Type B pancreatic cell (in vitro differentiated cells): Measurements from ENCODE around the gene BEST4. TPM values are rescaled to one million over a fixed set of nuclear protein-coding genes. Genes with fewer than 3 reads are reported as not detected.

Experiments
- DNase-seq: peaks from one replicate; pipeline ENCODE4 v3.0.0; 2021; ENCODE audit warnings: mixed read lengths; ENCODE audit not compliant: unreplicated experiment; ENCODE audit errors: extremely low spot score
- H3K27ac Mint-ChIP-seq: 2 replicates; pipeline ENCODE4 v1.8.0; 2021; ENCODE audit warnings: mild to moderate bottlenecking, mixed read lengths
- H3K27me3 Mint-ChIP-seq: 2 replicates; pipeline ENCODE4 v1.8.0; 2021; ENCODE audit warnings: mixed read lengths
- H3K36me3 Mint-ChIP-seq: 2 replicates; pipeline ENCODE4 v1.8.0; 2021; ENCODE audit warnings: mixed read lengths
- H3K4me1 Mint-ChIP-seq: one replicate; pipeline ENCODE4 v1.8.0; 2021; ENCODE audit warnings: mixed read lengths; ENCODE audit not compliant: unreplicated experiment
- H3K4me3 Mint-ChIP-seq: 2 replicates; pipeline ENCODE4 v1.8.0; 2021; ENCODE audit warnings: mild to moderate bottlenecking, mixed read lengths
- H3K9me3 Mint-ChIP-seq: 2 replicates; pipeline ENCODE4 v1.8.0; 2021; ENCODE audit warnings: mixed read lengths
- total RNA-seq: library from RNA; stranded (reverse); gene quantifications from 2 replicates; pipeline ENCODE4 v1.2.1, GENCODE V29; 2021; ENCODE audit warnings: low replicate concordance
- TF ChIP-seq, protein P1 (sequence below): fragments of 200-600 bp; sonication (generic); conservative IDR thresholded peaks from 2 replicates; pipeline ENCODE4 v1.5.0; 2021; ENCODE audit warnings: antibody characterized with exemption, mild to moderate bottlenecking

Gene BEST4
- total RNA-seq, 1 donor from 2014 or later: 0.99 TPM

DNA sequence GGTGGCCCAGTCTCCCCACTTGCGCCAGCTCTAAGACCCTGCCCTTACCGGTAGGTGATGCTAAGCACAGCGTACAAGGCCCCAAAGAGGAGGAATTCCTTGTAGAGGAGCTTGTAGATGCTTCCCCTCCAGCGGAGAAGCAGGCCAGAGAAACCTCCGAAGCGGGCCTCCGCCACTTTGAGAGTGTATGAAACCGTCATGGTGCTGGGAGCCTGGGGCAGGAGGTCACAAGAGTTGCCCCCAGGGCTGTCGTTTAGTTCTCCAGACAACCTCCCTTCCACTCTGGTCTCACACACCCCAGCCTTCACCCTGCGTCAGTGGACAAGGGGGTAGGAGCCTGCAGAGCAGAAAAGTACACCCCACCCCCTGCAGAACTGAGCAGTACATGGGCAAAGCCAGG lies 464 bp downstream of the BEST4 start:
- H3K4me1 Mint-ChIP-seq: peaks cover 27% of the 10 kb centered on the region
- DNase-seq: no peak
- H3K27me3 Mint-ChIP-seq: no peaks in the 10 kb centered on the region
- no peaks in the 10 kb centered on the region for H3K9me3 Mint-ChIP-seq
- H3K27ac Mint-ChIP-seq: no peak overlapping the region
- H3K4me3 Mint-ChIP-seq: no peak overlapping the region
- H3K36me3 Mint-ChIP-seq: no peaks in the 10 kb centered on the region
- TF ChIP-seq, protein P1, sequence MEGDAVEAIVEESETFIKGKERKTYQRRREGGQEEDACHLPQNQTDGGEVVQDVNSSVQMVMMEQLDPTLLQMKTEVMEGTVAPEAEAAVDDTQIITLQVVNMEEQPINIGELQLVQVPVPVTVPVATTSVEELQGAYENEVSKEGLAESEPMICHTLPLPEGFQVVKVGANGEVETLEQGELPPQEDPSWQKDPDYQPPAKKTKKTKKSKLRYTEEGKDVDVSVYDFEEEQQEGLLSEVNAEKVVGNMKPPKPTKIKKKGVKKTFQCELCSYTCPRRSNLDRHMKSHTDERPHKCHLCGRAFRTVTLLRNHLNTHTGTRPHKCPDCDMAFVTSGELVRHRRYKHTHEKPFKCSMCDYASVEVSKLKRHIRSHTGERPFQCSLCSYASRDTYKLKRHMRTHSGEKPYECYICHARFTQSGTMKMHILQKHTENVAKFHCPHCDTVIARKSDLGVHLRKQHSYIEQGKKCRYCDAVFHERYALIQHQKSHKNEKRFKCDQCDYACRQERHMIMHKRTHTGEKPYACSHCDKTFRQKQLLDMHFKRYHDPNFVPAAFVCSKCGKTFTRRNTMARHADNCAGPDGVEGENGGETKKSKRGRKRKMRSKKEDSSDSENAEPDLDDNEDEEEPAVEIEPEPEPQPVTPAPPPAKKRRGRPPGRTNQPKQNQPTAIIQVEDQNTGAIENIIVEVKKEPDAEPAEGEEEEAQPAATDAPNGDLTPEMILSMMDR: no peak

DNA sequence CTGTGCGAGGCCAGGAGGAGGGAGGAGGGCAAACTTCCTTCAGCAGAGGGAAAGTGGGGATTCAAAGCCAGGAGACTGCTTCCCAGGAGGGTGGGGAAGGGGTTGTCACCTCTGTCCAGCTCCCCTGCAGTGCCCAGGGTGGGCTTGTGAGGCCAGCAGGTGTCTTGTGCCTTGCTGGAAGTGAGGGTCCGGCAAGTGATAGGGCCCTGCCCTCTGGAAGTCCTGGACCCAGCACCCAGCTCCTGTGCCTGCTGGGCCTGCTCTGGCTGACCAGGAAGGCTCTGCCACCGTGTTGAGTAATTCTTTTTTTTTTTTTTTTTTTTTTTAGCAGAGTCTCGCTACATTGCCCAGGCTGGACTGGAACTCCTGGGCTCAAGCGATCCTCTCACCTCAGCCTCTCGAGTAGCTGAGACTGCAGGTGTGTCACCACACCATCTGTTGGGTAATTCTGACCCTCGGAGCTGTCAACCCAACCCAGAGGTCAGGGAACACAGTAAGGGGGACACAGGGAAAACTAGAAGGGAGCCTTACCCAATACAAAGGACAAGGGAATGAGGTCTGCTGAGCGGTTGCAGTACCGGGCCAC lies 1.0 kb downstream of the BEST4 start:
- no peak for DNase-seq
- Mint-ChIP-seq H3K27me3 (no peaks in the 10 kb centered on the region), H3K9me3 (no peaks in the 10 kb centered on the region), H3K4me3 (peak overlapping the region; percentile 79), H3K4me1 (peaks cover 27% of the 10 kb centered on the region), H3K36me3 (no peaks in the 10 kb centered on the region), H3K27ac (peak overlapping the region; percentile 89)
- TF ChIP-seq, protein P1: no peak

DNA sequence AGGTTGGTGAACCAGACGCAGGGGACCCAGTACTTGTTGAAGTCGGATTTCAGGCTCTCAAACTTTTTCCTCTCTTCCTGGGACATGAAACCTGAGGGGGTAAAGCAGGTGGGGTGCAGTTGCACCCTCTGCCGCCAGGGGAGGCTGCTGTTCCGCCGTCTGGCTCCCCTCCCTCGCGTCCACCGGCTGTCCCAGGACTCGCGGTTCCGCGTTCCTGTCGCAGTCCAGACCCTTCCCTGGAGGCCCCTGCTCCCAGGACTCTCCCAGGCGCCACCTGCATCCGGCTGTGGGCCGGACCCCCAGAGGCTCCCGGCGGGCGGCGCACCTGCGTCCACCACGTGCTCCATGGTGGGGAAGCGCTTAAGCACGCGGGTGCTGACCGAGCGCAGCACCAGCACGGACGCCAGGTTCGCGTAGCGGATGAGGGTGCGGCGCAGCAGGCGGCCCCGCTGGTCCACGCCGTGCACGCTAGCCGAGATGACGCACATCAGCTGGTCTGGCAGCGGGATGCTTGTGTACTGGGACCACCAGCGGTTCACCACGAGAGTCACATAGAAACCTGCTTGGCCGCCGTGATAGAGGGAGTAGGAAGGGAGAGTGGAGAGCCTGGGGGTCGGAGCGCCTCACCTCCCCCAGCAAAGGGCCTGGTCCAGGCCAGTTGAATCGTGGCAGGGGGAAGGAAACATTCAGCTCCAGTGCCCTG lies 1.7 kb downstream of the BEST4 start:
- Mint-ChIP-seq H3K4me3 (peak overlapping the region; percentile 79), H3K27ac (peak overlapping the region; percentile 89), H3K27me3 (no peaks in the 10 kb centered on the region), H3K36me3 (peaks cover 1% of the 10 kb centered on the region), H3K9me3 (no peaks in the 10 kb centered on the region), H3K4me1 (peaks cover 27% of the 10 kb centered on the region)
- TF ChIP-seq, protein P1: peak; percentile 99
- DNase-seq: no peak

DNA sequence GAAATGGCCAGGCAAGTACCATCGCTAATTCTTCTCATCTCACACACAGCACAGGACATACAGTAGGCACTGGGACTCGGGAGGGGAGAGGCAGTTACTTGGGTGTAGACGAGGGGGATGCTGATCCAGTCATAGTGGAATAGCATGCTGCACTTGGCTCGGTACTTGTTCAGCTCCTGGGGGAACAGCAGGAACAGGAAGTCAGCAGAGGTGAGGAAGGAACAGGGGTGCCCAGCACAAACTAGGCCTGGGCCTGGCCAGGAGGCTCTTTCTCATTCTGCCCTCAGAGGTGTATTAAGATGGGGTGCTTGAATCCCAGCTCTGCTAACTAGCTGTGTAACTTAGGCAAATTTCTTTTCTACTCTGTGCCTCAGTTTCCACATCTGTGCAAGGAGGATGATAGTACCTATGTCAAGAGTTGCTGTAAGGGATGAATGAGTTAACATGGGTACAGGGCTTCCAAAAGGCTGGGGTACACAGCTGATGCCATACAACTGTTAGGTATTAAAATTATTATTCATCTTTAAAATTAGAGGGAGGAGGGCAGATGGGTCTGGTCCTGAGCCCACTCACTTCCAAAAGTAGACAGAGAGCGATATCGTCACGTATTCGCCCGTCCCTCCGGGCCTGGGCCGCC lies 2.4 kb downstream of the BEST4 start:
- DNase-seq: no peak
- TF ChIP-seq, protein P1: no peak
- Mint-ChIP-seq H3K9me3 (no peaks in the 10 kb centered on the region), H3K36me3 (peaks cover 8% of the 10 kb centered on the region), H3K27me3 (no peaks in the 10 kb centered on the region), H3K27ac (peak overlapping the region; percentile 59), H3K4me1 (peaks cover 23% of the 10 kb centered on the region), H3K4me3 (peak overlapping the region; percentile 79)

DNA sequence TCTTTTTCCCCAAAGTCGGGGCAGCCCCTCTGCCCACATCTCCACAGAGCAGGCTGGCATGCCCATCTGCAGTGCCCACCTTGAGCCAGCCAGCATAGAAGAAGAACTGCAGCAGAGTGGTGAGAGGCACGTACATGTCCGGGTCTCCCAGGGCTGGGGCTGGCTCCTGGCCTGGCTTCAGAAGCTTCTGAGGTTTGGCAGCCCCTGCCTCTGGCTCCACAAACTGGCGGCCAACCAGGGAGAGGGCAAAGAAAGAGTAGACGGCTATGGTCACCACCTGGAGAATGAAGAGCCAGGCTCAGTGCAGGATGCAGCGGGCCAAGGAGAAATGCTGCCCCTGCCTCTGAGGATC lies 3.0 kb downstream of the BEST4 start:
- Mint-ChIP-seq H3K4me1 (peaks cover 23% of the 10 kb centered on the region), H3K36me3 (peaks cover 10% of the 10 kb centered on the region)
- no peak for DNase-seq

More for the DNA sequence above, 3.0 kb downstream of the BEST4 start:
- no peaks in the 10 kb centered on the region for H3K9me3 Mint-ChIP-seq
- H3K27ac Mint-ChIP-seq: peak overlapping the region; percentile 59
- TF ChIP-seq, protein P1: no peak
- H3K4me3 Mint-ChIP-seq: peak overlapping the region; percentile 79
- no peaks in the 10 kb centered on the region for H3K27me3 Mint-ChIP-seq
